Testis (tissue), 2 donors: Measurements from ENCODE around the gene ABCG1.

Experiments
- POLR2A ChIP-seq: fragments of 450-650 bp; IDR thresholded peaks from one replicate; pipeline ENCODE4 v1.6.1; 2017; ENCODE audit warnings: antibody characterized with exemption, mild to moderate bottlenecking, moderate library complexity
- TF ChIP-seq, protein P1 (sequence below), 3 experiments: fragments of 450-650 bp in 2 of 3; fragments of 200-600 bp in 1 of 3; sonication (generic) in 1 of 3; IDR thresholded peaks; one replicate each; pipeline ENCODE4 v1.5.1; 2016 to 2019; ENCODE audit warnings: antibody characterized with exemption in 3 of 3, mild to moderate bottlenecking in 2 of 3, moderate library complexity in 1 of 3

- TF ChIP-seq, protein P1, sequence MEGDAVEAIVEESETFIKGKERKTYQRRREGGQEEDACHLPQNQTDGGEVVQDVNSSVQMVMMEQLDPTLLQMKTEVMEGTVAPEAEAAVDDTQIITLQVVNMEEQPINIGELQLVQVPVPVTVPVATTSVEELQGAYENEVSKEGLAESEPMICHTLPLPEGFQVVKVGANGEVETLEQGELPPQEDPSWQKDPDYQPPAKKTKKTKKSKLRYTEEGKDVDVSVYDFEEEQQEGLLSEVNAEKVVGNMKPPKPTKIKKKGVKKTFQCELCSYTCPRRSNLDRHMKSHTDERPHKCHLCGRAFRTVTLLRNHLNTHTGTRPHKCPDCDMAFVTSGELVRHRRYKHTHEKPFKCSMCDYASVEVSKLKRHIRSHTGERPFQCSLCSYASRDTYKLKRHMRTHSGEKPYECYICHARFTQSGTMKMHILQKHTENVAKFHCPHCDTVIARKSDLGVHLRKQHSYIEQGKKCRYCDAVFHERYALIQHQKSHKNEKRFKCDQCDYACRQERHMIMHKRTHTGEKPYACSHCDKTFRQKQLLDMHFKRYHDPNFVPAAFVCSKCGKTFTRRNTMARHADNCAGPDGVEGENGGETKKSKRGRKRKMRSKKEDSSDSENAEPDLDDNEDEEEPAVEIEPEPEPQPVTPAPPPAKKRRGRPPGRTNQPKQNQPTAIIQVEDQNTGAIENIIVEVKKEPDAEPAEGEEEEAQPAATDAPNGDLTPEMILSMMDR (IDR thresholded peaks at IDR 0.05): no peak
- no peak for TF ChIP-seq POLR2A
These were observed 54.2 kb downstream of the ABCG1 start for GRCh38 chr21:42272984-42273600.
